A673 (cell line): ENCODE data around the gene DNAJC12.

Experiments used
- CTCF ChIP-seq: fragments of 300-800, 200-600 bp; sonication (generic); conservative IDR thresholded peaks from 2 replicates; pipeline ENCODE4 v1.5.1; 2017; ENCODE audit warnings: low read depth, mild to moderate bottlenecking, antibody characterized with exemption, low read length, moderate library complexity, mixed read lengths
- EZH2 ChIP-seq: fragments of 200-600 bp; sonication (generic); IDR thresholded peaks from 2 replicates; pipeline ENCODE4 v1.6.1; 2017; ENCODE audit warnings: borderline replicate concordance, low read depth, mild to moderate bottlenecking, mixed read lengths, antibody characterized with exemption, low read length; ENCODE audit not compliant: poor library complexity, severe bottlenecking

GRCh38 chr10:67851186-67851585 lies 13.2 kb upstream of the DNAJC12 start:
- TF ChIP-seq CTCF (no peak), EZH2 (no peak)
